NAMALWA (cell line): ENCODE results near the gene BRIP1.

Experiments used
- DNase-seq: peaks from one replicate; pipeline ENCODE4 v3.0.0-alpha.2; 2015; ENCODE audit warnings: low spot score

Gene BRIP1

GRCh38 chr17:61757168-61757567 lies 106.2 kb downstream of the BRIP1 start:
- DNase-seq: no peak

DNA sequence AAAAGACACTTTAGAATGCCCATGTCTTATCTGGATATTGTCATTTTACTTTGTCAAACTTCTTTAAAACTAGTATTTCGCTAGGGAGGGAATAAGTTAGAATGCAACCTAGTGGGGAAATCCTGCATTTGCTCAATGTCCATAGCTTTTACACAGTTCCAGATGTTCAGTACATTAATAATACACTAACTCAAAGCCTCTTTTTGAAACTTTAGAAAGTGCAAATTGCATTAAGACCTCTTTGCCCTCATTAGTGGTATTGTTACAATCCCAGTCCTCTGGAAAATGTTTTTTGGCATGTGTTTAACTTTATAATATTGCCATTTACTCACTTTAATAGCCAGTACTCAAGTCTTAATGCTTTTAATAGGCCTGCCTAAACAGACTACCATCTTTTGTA lies 106.8 kb downstream of the BRIP1 start:
- no peak for DNase-seq

DNA sequence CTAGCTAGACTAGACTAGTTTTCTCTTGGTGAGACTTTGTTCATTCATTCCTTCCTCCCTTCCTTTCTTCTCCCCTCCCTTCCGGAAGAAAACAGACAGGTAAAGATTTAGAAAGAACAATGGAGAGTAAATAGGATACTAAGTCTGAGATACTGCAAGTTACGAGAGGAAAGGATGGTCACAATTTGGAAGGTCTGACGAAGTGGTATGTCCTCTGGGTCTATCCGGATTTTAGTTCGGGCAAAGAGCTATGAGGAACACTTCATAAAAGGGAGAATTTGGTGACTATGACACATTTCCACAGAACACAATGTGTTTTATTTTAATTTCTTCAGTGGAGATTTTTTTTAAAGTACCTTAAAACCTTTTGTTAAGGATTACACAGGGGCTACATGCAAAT lies 107.7 kb downstream of the BRIP1 start:
- no peak for DNase-seq

GRCh38 chr17:61755078-61755477 lies 108.2 kb downstream of the BRIP1 start:
- DNase-seq: no peak

DNA sequence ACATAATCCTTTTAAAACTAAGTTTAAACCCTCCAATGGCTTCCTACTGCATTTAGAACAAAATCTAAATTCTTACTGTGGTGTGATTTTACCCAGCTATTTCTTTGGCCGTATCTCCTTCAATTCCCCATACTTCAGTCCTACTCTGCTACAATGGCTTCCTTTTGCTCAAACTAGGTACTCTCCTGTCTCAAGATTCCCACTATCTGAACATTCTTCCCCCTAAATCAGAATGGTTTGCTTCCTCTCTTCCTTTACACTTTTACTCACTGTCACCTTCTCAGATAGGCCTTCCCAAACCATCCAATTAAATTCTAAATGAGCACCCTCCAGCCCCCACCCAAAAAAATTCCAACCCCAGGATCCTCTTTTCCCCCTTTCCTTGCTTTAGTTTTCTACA lies 109.2 kb downstream of the BRIP1 start:
- DNase-seq: no peak

DNA sequence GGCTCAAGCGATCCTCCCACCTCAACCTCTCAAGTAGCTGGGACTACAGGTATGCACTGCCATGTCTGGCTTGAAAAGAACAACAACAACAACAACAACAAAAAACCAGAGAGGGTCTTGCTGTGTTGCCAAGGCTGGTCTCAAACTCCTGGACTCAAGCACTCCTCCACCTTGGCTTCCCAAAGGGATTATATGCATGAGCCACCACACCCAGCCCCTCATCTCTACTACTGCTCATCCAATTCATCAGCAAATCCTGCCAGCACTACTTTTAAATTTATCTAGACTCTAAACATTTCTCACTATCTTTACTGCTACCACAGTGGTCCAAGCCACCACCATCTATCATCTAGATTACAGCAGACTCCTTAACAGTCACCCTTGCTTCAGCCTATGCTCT lies 109.6 kb downstream of the BRIP1 start:
- no peak for DNase-seq

GRCh38 chr17:61750656-61751055 lies 112.7 kb downstream of the BRIP1 start:
- no peak for DNase-seq

- DNase-seq: no peak
Measured at GRCh38 chr17:61749823-61750404, 113.4 kb downstream of the BRIP1 start.

GRCh38 chr17:61746248-61746985 lies 116.9 kb downstream of the BRIP1 start:
- no peak for DNase-seq

DNA sequence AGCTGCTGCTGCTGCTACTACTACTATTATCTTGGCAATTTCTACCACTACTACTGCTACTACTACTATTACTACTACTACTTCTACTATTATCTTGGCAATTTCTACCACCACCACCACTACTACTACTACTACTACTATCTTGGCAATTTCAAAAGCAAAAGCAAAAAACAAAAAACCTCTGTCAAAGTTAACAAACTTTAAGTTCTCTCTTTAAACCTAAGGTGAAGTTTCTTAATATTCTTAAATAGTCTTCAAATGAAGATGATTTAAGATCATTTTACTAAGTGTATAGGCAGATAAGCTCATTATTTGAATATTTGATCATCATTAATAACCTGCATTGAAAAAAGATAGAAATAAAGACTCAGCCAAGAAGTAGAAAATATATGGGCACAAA lies 118.5 kb downstream of the BRIP1 start:
- no peak for DNase-seq

- DNase-seq: no peak
Measured at GRCh38 chr17:61744252-61744651, 119.1 kb downstream of the BRIP1 start.

DNA sequence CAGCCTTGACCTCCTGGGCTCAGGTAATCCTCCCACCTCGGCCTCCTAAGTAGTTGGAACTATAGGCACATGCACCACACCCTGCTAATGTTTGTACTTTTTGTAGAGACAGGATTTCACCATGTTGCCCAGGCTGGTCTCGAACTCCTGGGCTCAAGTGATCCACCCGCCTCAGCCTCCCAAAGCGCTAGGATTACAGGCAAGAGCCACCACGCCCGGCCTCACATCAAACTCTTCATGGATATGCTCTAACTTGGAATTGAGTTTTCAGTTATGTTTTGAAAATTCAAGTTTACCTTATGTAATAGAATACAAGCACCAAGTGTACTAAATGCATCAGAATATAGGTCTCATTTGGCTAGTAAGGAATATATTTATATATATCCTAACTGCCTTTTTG lies 119.6 kb downstream of the BRIP1 start:
- DNase-seq: no peak

DNA sequence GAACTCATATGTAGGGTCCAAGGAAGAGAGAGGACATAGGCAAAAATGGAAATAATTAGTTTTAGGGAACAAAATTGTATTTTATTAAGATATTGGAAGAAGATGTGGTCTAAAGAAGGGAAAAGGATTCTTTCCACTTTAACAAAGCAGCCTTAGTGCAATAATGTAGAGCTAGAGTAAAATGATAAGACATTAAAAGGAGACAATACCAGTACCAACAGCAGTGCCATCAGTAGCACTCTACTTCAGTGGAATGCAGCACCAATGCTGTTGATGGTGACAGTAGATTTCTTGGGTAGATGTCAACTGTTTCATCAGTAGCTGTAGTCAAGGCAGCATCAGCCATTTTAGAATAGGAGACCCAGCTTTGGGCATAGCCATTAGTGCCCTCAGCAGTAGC lies 124.3 kb downstream of the BRIP1 start:
- no peak for DNase-seq

- no peak for DNase-seq
Measured at GRCh38 chr17:61738249-61738648, 125.1 kb downstream of the BRIP1 start.

DNA sequence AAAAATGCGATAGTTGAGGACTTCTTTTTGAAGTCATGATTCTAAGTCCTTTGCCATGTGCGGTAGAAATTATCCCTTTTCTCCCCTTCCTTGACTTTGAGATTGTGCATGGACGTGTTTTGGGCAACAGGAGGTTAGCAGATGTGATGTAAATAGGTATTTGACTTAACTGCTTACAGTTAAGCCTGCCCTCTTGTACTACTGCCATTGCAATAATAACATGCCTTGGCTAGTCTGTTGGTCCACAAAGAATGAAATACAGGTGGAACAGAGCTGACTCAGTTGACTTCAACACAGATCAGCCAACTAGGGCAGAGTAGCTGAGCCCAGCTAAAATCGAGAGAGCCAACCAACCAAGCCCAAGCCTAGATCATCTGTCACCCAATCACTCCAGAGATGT lies 125.5 kb downstream of the BRIP1 start:
- no peak for DNase-seq

DNA sequence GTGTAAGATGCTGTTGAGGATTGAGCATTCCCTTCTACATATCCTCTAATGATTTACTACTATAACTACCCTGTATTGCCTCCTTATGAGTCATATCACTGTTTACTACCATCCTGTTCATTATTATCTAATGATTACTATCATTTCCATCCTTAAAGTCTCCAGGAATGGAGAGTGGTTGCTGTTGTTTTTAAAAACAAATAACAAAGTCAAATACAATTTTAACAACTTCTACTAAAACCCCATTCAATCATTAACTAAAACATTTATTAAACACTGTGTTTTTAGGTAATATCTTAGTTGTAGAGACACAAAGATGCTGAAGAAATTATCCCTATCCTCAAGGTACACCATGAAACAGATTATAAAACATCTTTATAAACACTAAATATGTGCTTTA lies 126.9 kb downstream of the BRIP1 start:
- no peak for DNase-seq

DNA sequence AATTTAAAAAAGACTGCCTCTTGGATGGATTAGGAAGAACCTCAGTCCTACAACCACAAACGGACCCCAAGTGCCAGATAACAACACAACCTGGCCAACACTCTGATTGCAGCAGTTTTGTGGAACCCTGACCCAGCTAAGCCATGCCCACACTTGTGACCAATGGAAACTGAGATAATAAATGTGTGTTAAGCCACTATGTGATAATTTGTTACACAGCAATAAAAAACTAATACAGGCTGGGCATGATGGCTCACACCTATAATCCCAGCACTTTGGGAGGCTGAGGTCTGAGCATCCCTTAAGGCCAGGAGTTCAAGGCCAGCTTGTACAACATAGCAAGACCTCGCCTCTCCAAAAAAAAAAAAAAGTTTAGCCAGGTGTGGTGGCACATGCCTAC lies 127.5 kb downstream of the BRIP1 start:
- DNase-seq: no peak

DNA sequence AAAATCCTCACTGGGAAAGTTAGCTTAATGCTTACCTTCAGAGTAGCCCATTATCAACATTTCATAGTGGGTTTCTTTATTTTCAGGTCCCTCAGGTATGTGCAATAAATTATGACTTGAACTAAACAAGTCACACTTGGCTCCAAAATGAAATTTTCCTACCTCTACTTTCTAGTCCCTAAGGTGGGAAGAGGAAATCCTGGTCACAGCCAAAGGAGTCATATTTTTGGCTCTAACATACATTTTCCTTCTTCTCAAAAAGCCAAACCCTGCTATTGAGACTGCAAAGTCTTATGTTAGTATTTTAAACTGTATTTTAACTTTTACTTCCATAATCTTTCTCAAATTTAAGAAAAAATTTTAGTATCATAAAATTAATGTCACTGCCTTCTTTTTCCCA lies 128.9 kb downstream of the BRIP1 start:
- no peak for DNase-seq

DNA sequence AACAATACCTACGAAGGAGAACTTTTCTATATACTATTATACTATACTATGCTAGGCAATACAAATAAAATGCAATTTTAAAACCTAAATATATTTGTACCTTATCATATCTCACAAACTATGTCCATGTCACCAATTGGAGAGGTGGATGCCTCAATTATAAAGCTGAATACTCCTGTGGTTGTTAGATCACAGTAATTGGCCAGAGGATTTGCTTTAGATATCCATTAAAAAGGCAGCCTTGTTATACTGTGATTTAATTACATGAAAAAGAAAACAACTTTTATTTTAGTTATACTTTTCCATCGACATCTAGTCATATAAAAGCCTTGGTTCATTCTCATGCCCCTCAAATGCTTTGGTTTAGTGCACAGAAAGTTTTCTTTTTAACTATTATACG lies 129.3 kb downstream of the BRIP1 start:
- DNase-seq: no peak

- DNase-seq: no peak
Measured at GRCh38 chr17:61733021-61733420, 130.3 kb downstream of the BRIP1 start.

- DNase-seq: no peak
Measured at GRCh38 chr17:61732169-61732568, 131.2 kb downstream of the BRIP1 start.

DNA sequence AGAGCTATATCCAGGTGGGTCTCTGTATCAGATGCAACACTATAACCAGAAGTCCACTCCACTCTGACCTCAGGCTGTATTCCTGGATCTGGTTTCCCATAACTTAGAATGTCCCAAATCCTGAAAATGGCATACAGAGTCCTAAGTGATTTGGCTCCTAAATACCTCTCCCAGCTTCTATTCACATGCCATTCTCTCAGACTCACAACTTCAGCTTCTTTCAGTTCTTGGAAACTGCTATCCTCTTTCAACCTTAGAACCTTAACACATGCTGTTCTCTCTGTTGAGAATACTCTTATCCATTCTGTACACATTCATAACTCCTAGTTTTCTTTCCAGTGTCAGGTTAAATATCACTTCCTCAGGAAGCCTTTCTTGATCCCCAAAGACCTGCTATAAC lies 132.0 kb downstream of the BRIP1 start:
- no peak for DNase-seq

GRCh38 chr17:61729690-61730268 lies 133.5 kb downstream of the BRIP1 start:
- DNase-seq: no peak

DNA sequence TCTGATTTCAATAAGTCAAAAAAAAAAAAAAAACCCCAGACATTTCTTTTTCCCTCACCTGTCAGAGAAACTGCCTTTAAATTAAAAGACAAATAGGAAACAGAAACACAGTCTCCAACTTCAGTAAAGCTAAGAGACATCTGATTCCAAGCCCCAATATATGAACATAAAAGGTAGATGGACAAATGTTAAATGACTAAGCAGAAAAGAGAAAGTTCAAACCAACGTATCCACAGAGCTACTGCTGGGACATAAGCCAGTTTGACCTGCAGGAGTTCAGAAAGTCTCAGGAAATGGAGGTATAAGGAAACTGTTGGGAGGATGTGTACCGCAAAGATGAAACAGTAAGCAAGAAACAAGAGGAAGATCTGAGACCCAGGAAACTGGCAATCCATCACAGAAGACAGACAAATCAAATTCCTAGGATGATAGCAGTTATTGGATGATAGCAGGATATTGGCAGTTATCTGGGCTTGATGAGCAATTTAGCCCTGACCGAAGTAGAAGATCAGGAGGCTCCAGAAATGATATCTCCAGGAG lies 135.0 kb downstream of the BRIP1 start:
- DNase-seq: no peak
